ENCODE data around the gene POU3F1.

The POU3F1 gene

GRCh38 chr1:38089712-38090360 is 43.2 kb upstream of the POU3F1 start:
- H3K4me3 ChIP-seq (ENCODE audit: low read length): no peak overlapping the region
- DNase-seq (ENCODE audit: low read depth): no peak
- no peak for TF ChIP-seq CTCF (IDR thresholded peaks at IDR 0.05; ENCODE audit: insufficient read depth, low read depth, low read length, missing control alignments)

GRCh38 chr1:38088791-38089190 is 42.2 kb upstream of the POU3F1 start:
- no peak for TF ChIP-seq CTCF (IDR thresholded peaks at IDR 0.05; ENCODE audit: insufficient read depth, low read depth, low read length, missing control alignments)
- no peak overlapping the region for H3K4me3 ChIP-seq (ENCODE audit: low read length)
- no peak for DNase-seq (ENCODE audit: low read depth)

- H3K4me3 ChIP-seq (ENCODE audit: low read length): no peak overlapping the region
- DNase-seq (ENCODE audit: low read depth): no peak
- TF ChIP-seq CTCF (IDR thresholded peaks at IDR 0.05; ENCODE audit: insufficient read depth, low read depth, low read length, missing control alignments): no peak
Observed at GRCh38 chr1:38088366-38088765, 41.8 kb upstream of the POU3F1 start.

- no peak overlapping the region for H3K4me3 ChIP-seq (ENCODE audit: low read length)
- no peak for TF ChIP-seq CTCF (IDR thresholded peaks at IDR 0.05; ENCODE audit: insufficient read depth, low read depth, low read length, missing control alignments)
- no peak for DNase-seq (ENCODE audit: low read depth)
Observed at GRCh38 chr1:38087676-38088075, 41.1 kb upstream of the POU3F1 start.

- no peak for DNase-seq (ENCODE audit: low read depth)
- no peak overlapping the region for H3K4me3 ChIP-seq (ENCODE audit: low read length)
- no peak for TF ChIP-seq CTCF (IDR thresholded peaks at IDR 0.05; ENCODE audit: insufficient read depth, low read depth, low read length, missing control alignments)
Observed at GRCh38 chr1:38085666-38086330, 39.2 kb upstream of the POU3F1 start.

- H3K4me3 ChIP-seq (ENCODE audit: low read length): no peak overlapping the region
- no peak for TF ChIP-seq CTCF (IDR thresholded peaks at IDR 0.05; ENCODE audit: insufficient read depth, low read depth, low read length, missing control alignments)
- DNase-seq (ENCODE audit: low read depth): no peak
Observed at GRCh38 chr1:38084700-38085099, 38.1 kb upstream of the POU3F1 start.

GRCh38 chr1:38084113-38084512 is 37.5 kb upstream of the POU3F1 start:
- no peak for TF ChIP-seq CTCF (IDR thresholded peaks at IDR 0.05; ENCODE audit: insufficient read depth, low read depth, low read length, missing control alignments)
- DNase-seq (ENCODE audit: low read depth): no peak
- H3K4me3 ChIP-seq (ENCODE audit: low read length): no peak overlapping the region
